GM12878 (cell line): ENCODE measurements around the gene STRA6. TPM values are rescaled to one million over a fixed set of nuclear protein-coding genes. Genes with fewer than 3 reads are reported as not detected.

Experiments
- ATAC-seq: fragments of 200-7000 bp; cut with Tn5 transposase; 3 replicates; pipeline ENCODE4 v1.9.1; 2020; ENCODE audit warnings: mild to moderate bottlenecking, moderate library complexity
- BruUV-seq: library from RNA; stranded (reverse); fragments of 400-500 nt; replicated peaks from 2 replicates; lab custom pipeline; 2021; lab: Mats Ljungman, UMichigan
- CTCF ChIA-PET: fragments of 300-600 bp; sonication (Branson Sonifier 250); formaldehyde crosslinking; extraction: SDS; loops from one replicate; lab custom pipeline; 2021; ENCODE audit warnings: inconsistent platforms; lab: Yijun Ruan, JAX
- POLR2A ChIA-PET: fragments of 350-600 bp; formaldehyde crosslinking; extraction: SDS; loops from one replicate; lab custom pipeline; 2021; ENCODE audit warnings: inconsistent platforms; lab: Charles Lee
- RAD21 ChIA-PET: fragments of 300-600 bp; sonication (Branson Sonifier 250); formaldehyde crosslinking; loops from one replicate; lab custom pipeline; 2023; ENCODE audit warnings: antibody characterized with exemption; ENCODE audit not compliant: unreplicated experiment; lab: Charles Lee
- SMC1A ChIA-PET: fragments of 300-600 bp; sonication (Branson Sonifier 250); formaldehyde crosslinking; loops from one replicate; lab custom pipeline; 2023; ENCODE audit not compliant: unreplicated experiment, uncharacterized antibody; lab: Charles Lee
- DNase-seq: peaks from one replicate; pipeline ENCODE4 v3.0.0-alpha.2; 2011; ENCODE audit warnings: low read depth, low spot score
- FAIRE-seq: peaks from 3 replicates; lab custom pipeline; 2011; peaks lifted over from hg19 to GRCh38; lab: Jason Lieb, UNC
- H2AFZ ChIP-seq: 2 replicates; pipeline ENCODE4 v1.6.0; 2011; ENCODE audit warnings: low read depth, low read length, control low read depth; ENCODE audit not compliant: control insufficient read depth
- H3K27ac ChIP-seq: 2 replicates; pipeline ENCODE4 v1.5.1; 2011; ENCODE audit warnings: control low read depth; ENCODE audit not compliant: control insufficient read depth, insufficient read depth
- H3K27me3 ChIP-seq, 2 experiments: replicated peaks in 1 of 2; 2 replicates each; pipeline versions ENCODE4 v1.6.0 to v1.6.1; 2011; ENCODE audit warnings: low read length in 1 of 2; ENCODE audit not compliant: control insufficient read depth in 2 of 2, insufficient read depth in 2 of 2
- H3K36me3 ChIP-seq, 2 experiments: 2 replicates each; pipeline ENCODE4 v1.5.1; 2011; ENCODE audit warnings: low read length in 1 of 2; ENCODE audit not compliant: control insufficient read depth in 2 of 2, insufficient read depth in 2 of 2
- H3K4me1 ChIP-seq: 2 replicates; pipeline ENCODE4 v1.6.1; 2011; ENCODE audit warnings: mild to moderate bottlenecking, low read length, moderate library complexity, mixed read lengths; ENCODE audit not compliant: control insufficient read depth, insufficient read depth
- H3K4me2 ChIP-seq: 2 replicates; pipeline ENCODE4 v1.6.0; 2011; ENCODE audit warnings: control low read depth; ENCODE audit not compliant: control insufficient read depth, insufficient read depth
- H3K4me3 ChIP-seq: fragments of 200-600 bp; sonication (generic); 2 replicates; pipeline ENCODE4 v1.5.1; 2016
- H3K79me2 ChIP-seq: 2 replicates; pipeline ENCODE4 v1.6.0; 2011; ENCODE audit warnings: low read length; ENCODE audit not compliant: control insufficient read depth, insufficient read depth
- H3K9ac ChIP-seq: 2 replicates; pipeline ENCODE4 v1.8.0; 2011; ENCODE audit warnings: low read length, control low read depth, mixed read lengths; ENCODE audit not compliant: control insufficient read depth, insufficient read depth
- H3K9me3 ChIP-seq: replicated peaks from 3 replicates; pipeline ENCODE4 v1.5.1; 2011; ENCODE audit warnings: mild to moderate bottlenecking, low read length; ENCODE audit not compliant: control insufficient read depth, insufficient read depth
- H4K20me1 ChIP-seq: 2 replicates; pipeline ENCODE4 v1.6.0; 2011; ENCODE audit not compliant: control insufficient read depth, insufficient read depth
- BCL3 ChIP-seq: IDR thresholded peaks from 2 replicates; pipeline ENCODE4 v1.6.1; 2011; ENCODE audit warnings: borderline replicate concordance, low read depth, mild to moderate bottlenecking, moderate library complexity, low read length; ENCODE audit not compliant: insufficient read depth, poor library complexity, severe bottlenecking
- NR2C1 ChIP-seq: fragments of 450-650 bp; IDR thresholded peaks from 2 replicates; pipeline ENCODE4 v1.6.1; 2017; ENCODE audit warnings: antibody characterized with exemption, mild to moderate bottlenecking, moderate library complexity
- NR2C2 ChIP-seq: IDR thresholded peaks from 2 replicates; pipeline ENCODE4 v1.6.1; 2011; ENCODE audit warnings: borderline replicate concordance, low read depth; ENCODE audit not compliant: control insufficient read depth, insufficient read length
- POLR2AphosphoS2 ChIP-seq: IDR thresholded peaks from 2 replicates; pipeline ENCODE4 v1.6.1; 2011; ENCODE audit warnings: low read depth, mild to moderate bottlenecking, low read length, improper control_type of control experiment, moderate library complexity
- POU2F2 ChIP-seq: IDR thresholded peaks from 3 replicates; pipeline ENCODE4 v1.6.1; 2011; ENCODE audit warnings: low read depth, mild to moderate bottlenecking, low read length, borderline replicate concordance
- SP1 ChIP-seq: IDR thresholded peaks from one replicate; pipeline ENCODE4 v1.6.1; 2011; ENCODE audit warnings: low read depth, low read length
- YY1 ChIP-seq: IDR thresholded peaks from 2 replicates; pipeline ENCODE4 v1.6.1; 2011; ENCODE audit warnings: low read depth, mild to moderate bottlenecking, low read length
- ZZZ3 ChIP-seq: IDR thresholded peaks from 2 replicates; pipeline ENCODE4 v1.6.1; 2011; ENCODE audit warnings: low read depth; ENCODE audit not compliant: control insufficient read depth, insufficient read length
- WGBS: methylation state at CpG from one replicate; pipeline ENCODE4 v1.1.6; 2016; ENCODE audit warnings: low lambda C conversion rate; ENCODE audit not compliant: insufficient replicate concordance, insufficient coverage; ENCODE audit errors: missing lambda C conversion rate; 5-methylcytosine and 5-hydroxymethylcytosine counted together
- in situ Hi-C: fragments of 300-500 bp; cut with MboI; formaldehyde crosslinking; loops from 9 replicates; pipeline ENCODE4 v1.14.3; 2018; ENCODE audit warnings: mixed read lengths
- intact Hi-C: fragments of 100-400 bp; cut with micrococcal nuclease; formaldehyde crosslinking; loops from one replicate; pipeline ENCODE4 v1.14.2; 2022; ENCODE audit not compliant: unreplicated experiment
- polyA plus RNA-seq, 11 experiments: library from polyadenylated mRNA; depleted of rRNA in 4 of 11; unstranded in 6 of 11; stranded (reverse) in 5 of 11; fragments of >200 nt; fragmentation: Nextera tagmentation in 4 of 11; fragmentation: Illumina TruSeq in 1 of 11; extraction: Ambion mirVana in 4 of 11; extraction: Trizol in 1 of 11; gene quantifications; 1 replicate in 1 of 11; 2 replicates in 10 of 11; pipeline versions ENCODE4 v1.2.1 to v1.2.3, GENCODE V29; 2011 to 2016; ENCODE audit warnings: inconsistent platforms in 2 of 11, missing spikeins in 2 of 11, low read depth in 1 of 11
- total RNA-seq, 4 experiments: library from RNA; depleted of rRNA in 3 of 4; stranded (reverse); fragments of >200 nt in 3 of 4; fragmentation: Illumina TruSeq in 1 of 4; extraction: Trizol in 1 of 4; gene quantifications; 2 replicates each; pipeline versions ENCODE4 v1.2.1 to v1.2.3, GENCODE V29; 2013 to 2021

STRA6 gene
- total and polyA plus RNA-seq, 10 of the 15 experiments (the other 5 are each of a cell fraction or from before 2014, with no cell fraction given), result 0.31 to 10.8 (median 5.8) TPM

- no TSS peak for BruUV-seq
Measured at GRCh38 chr15:74179101-74179841, 23.3 kb downstream of the STRA6 start.

More at GRCh38 chr15:74179101-74179841, 23.3 kb downstream of the STRA6 start:
- POLR2A ChIA-PET, result no interaction called here
- WGBS, result 31% methylated on average over 13 of the region's 13 CpGs
- CTCF ChIA-PET, result no interaction called here
- Histone ChIP-seq H2AFZ (no peak overlapping the region), H3K36me3 (no peaks in the 10 kb centered on the region), H3K79me2 (no peaks in the 10 kb centered on the region), H3K4me3 (no peak overlapping the region), H3K9ac (no peak overlapping the region), H3K4me1 (peaks cover 7% of the 10 kb centered on the region), H3K4me2 (no peak overlapping the region), H3K27ac (no peak overlapping the region), H3K9me3 (no peaks in the 10 kb centered on the region), H4K20me1 (no peaks in the 10 kb centered on the region), H3K27me3 (no peaks in the 10 kb centered on the region)
- SMC1A ChIA-PET, result no interaction called here
- in situ Hi-C loops (no loop called here), intact Hi-C loops (no loop called here)
- FAIRE-seq (no peak), ATAC-seq (no peak), DNase-seq (no peak)
- TF ChIP-seq YY1, result no peak
- no peak for TF ChIP-seq SP1
- no peak for TF ChIP-seq NR2C1
- TF ChIP-seq POLR2AphosphoS2, result no peak
- no peak for TF ChIP-seq BCL3
- no peak for TF ChIP-seq NR2C2
- TF ChIP-seq POU2F2, result no peak
- TF ChIP-seq ZZZ3, result no peak
- RAD21 ChIA-PET, result no interaction called here
